ENCODE data around the gene ELFN2. TPM values are rescaled to one million over a fixed set of nuclear protein-coding genes. Genes with fewer than 3 reads are reported as not detected.

ELFN2 gene
- total and polyA plus RNA-seq, 2 of the 13 experiments (the other 11 are each of a cell fraction or from before 2014, with no cell fraction given), result 0.01 TPM; not detected in 1

DNA sequence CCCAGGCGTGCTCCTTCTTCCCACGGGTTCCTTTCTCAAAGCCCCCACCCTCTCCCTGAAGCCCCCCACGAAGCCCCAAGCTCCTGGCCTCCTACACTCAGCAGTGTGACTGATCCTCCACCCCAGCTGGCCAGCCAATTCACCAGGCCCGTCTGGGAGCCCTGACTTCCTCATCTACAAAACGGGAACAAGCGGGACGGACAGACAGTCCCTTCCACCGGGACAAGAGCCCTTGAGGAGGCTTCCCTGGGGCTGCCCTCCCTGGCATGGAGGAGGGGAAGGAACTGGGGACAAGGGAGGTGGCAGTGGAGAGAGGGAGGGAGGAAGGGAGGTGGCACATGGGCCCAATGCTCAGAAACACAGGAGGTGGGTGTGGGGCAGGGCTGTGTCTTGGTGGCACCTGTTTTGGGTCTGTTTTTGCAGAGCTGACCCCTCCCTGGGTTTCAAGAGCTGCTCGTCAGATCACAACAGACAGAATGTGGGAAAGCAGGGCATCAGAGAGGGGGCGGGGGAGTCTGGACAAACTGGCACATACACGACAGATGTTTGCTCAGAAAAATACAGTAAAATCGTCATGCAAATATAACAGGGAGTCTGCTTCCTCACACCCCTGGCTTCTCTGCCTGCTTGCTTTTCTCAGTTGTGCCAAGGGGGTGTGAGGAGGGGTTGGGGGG lies 56.8 kb downstream of the ELFN2 start (continued):
- TF ChIP-seq THAP11 (CRISPR knock-in tag; IDR thresholded peaks at IDR 0.05) (no peak), NKX3-1 (CRISPR knock-in tag; IDR thresholded peaks at IDR 0.05) (no peak), HOXD1 (CRISPR knock-in tag; IDR thresholded peaks at IDR 0.05) (no peak), TBX2 (CRISPR knock-in tag; IDR thresholded peaks at IDR 0.05; ENCODE audit: borderline replicate concordance) (no peak), ZFP62 (CRISPR knock-in tag; IDR thresholded peaks at IDR 0.05) (no peak), HDAC6 (IDR thresholded peaks at IDR 0.05; ENCODE audit: low read depth, low read length) (no peak), GFI1 (CRISPR knock-in tag; IDR thresholded peaks at IDR 0.05; ENCODE audit: borderline replicate concordance) (no peak), AKAP8 (CRISPR knock-in tag; IDR thresholded peaks at IDR 0.05) (no peak), ARNTL (CRISPR knock-in tag; IDR thresholded peaks at IDR 0.05) (no peak)
- TF ChIP-seq, protein P1, sequence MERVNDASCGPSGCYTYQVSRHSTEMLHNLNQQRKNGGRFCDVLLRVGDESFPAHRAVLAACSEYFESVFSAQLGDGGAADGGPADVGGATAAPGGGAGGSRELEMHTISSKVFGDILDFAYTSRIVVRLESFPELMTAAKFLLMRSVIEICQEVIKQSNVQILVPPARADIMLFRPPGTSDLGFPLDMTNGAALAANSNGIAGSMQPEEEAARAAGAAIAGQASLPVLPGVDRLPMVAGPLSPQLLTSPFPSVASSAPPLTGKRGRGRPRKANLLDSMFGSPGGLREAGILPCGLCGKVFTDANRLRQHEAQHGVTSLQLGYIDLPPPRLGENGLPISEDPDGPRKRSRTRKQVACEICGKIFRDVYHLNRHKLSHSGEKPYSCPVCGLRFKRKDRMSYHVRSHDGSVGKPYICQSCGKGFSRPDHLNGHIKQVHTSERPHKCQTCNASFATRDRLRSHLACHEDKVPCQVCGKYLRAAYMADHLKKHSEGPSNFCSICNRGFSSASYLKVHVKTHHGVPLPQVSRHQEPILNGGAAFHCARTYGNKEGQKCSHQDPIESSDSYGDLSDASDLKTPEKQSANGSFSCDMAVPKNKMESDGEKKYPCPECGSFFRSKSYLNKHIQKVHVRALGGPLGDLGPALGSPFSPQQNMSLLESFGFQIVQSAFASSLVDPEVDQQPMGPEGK (CRISPR knock-in tag; IDR thresholded peaks at IDR 0.05), result no peak

DNA sequence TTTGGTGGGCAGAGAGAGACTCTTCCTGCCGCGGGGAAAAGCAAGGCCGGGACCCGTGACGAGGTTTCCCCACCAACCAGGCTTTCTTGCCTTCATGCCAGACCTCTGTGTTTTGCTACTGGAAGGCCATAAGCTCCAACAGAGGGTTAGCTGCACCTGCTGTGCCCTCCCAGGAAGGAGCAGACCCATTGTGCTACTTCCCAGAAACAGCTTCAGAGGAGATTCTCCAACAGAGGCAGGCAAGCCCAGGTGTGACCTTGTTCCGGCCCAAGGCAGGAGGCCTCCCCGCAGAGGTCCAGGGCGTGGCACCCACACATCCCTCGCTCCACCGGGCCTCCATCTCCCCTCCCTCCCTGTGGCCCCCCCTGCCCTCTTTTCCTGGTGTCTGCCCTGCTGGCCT lies 57.8 kb downstream of the ELFN2 start:
- H3K4me3 ChIP-seq (replicated peaks in 1 of 3; ENCODE audit: insufficient read depth in 1 of 3, low read depth in 2 of 3, low read length in 3 of 3), result no peak overlapping the region
- ATAC-seq (no peak), DNase-seq (ENCODE audit: low spot score) (no peak), FAIRE-seq (no peak)
- H3K36me3 ChIP-seq (replicated peaks in 1 of 2; ENCODE audit: control insufficient read depth in 1 of 2, insufficient read depth in 2 of 2, low read length in 2 of 2), result no peaks in the 10 kb centered on the region
- no peak overlapping the region for H3K9ac ChIP-seq (ENCODE audit: insufficient read depth, low read depth, low read length)
- H2AFZ ChIP-seq (ENCODE audit: low read length), result no peak overlapping the region
- peaks cover 8% of the 10 kb centered on the region; the same call in 1 of the 2 replicates for H3K4me1 ChIP-seq (ENCODE audit: insufficient read depth, low read length)
- H3K27me3 ChIP-seq (ENCODE audit: control insufficient read depth in 1 of 2, insufficient read depth in 2 of 2, low read length in 2 of 2), result peaks cover 9 to 43% of the 10 kb centered on the region in 2 experiments
- in situ Hi-C loops (cut with HindIII; ENCODE audit: extremely low pct_ligation_motif_present, low pct_unique_long_range_greater_than_20kb) (no loop called here), intact Hi-C loops (cut with micrococcal nuclease; ENCODE audit: unreplicated experiment) (no loop called here)
- WGBS (ENCODE audit: low lambda C conversion rate), result no CpG with 5 or more reads among the region's 10 CpGs
- H3K79me2 ChIP-seq (ENCODE audit: insufficient read depth, low read length), result no peaks in the 10 kb centered on the region
- no peaks in the 10 kb centered on the region for H3K9me3 ChIP-seq (ENCODE audit: low read length)
- H3K4me2 ChIP-seq (ENCODE audit: low read depth, low read length), result no peak overlapping the region
- CTCF ChIA-PET (ENCODE audit: low intra/inter-chr PET ratio, low total read pairs), result no interaction called here
- no peak for TF ChIP-seq FOXP1 (IDR thresholded peaks at IDR 0.05)
- TF ChIP-seq FOXP1 (CRISPR knock-in tag; IDR thresholded peaks at IDR 0.05), result no peak
- no peak for TF ChIP-seq NFATC3 (CRISPR knock-in tag; IDR thresholded peaks at IDR 0.05)
- TF ChIP-seq KAT8 (CRISPR knock-in tag; IDR thresholded peaks at IDR 0.05), result no peak
- TF ChIP-seq MYNN (CRISPR knock-in tag; IDR thresholded peaks at IDR 0.05; ENCODE audit: low read depth), result no peak
- TF ChIP-seq, protein P2, sequence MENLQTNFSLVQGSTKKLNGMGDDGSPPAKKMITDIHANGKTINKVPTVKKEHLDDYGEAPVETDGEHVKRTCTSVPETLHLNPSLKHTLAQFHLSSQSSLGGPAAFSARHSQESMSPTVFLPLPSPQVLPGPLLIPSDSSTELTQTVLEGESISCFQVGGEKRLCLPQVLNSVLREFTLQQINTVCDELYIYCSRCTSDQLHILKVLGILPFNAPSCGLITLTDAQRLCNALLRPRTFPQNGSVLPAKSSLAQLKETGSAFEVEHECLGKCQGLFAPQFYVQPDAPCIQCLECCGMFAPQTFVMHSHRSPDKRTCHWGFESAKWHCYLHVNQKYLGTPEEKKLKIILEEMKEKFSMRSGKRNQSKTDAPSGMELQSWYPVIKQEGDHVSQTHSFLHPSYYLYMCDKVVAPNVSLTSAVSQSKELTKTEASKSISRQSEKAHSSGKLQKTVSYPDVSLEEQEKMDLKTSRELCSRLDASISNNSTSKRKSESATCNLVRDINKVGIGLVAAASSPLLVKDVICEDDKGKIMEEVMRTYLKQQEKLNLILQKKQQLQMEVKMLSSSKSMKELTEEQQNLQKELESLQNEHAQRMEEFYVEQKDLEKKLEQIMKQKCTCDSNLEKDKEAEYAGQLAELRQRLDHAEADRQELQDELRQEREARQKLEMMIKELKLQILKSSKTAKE (CRISPR knock-in tag; IDR thresholded peaks at IDR 0.05; ENCODE audit: borderline replicate concordance), result no peak
- TF ChIP-seq, protein P3, sequence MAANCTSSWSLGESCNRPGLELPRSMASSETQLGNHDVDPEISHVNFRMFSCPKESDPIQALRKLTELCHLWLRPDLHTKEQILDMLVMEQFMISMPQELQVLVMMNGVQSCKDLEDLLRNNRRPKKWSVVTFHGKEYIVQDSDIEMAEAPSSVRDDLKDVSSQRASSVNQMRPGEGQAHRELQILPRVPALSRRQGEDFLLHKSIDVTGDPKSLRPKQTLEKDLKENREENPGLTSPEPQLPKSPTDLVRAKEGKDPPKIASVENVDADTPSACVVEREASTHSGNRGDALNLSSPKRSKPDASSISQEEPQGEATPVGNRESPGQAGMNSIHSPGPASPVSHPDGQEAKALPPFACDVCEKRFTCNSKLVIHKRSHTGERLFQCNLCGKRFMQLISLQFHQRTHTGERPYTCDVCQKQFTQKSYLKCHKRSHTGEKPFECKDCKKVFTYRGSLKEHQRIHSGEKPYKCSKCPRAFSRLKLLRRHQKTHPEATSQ (CRISPR knock-in tag; IDR thresholded peaks at IDR 0.05; ENCODE audit: borderline replicate concordance), result no peak
- H3K27ac ChIP-seq (ENCODE audit: extremely low read length, insufficient read depth, low read length), result no peak overlapping the region
- no peaks in the 10 kb centered on the region for H4K20me1 ChIP-seq (ENCODE audit: insufficient read depth, low read length)
- POLR2A ChIA-PET, result no interaction called here
- no TSS peak for BruUV-seq (replicated peaks)

Data from HepG2 (cell line).